RWPE1 (cell line): ENCODE data around the gene MCF2L.

Experiments used
- CTCF ChIA-PET: fragments of 350-600 bp; sonication (Branson Sonifier 250); formaldehyde crosslinking; extraction: SDS; loops from one replicate; lab custom pipeline; 2021; lab: Yijun Ruan, JAX
- POLR2A ChIA-PET: fragments of 400-600 bp; formaldehyde crosslinking; extraction: SDS; loops from one replicate; lab custom pipeline; 2020; ENCODE audit warnings: antibody characterized with exemption; ENCODE audit not compliant: low non-redundant PET; lab: Yijun Ruan, JAX
- DNase-seq: peaks from one replicate; pipeline ENCODE4 v3.0.0; 2012; ENCODE audit warnings: low spot score
- H3K27ac ChIP-seq: fragments of 450-650 bp; 2 replicates; pipeline ENCODE4 v1.5.1; 2017
- CTCF ChIP-seq: fragments of 450-650 bp; conservative IDR thresholded peaks from 2 replicates; pipeline ENCODE4 v1.5.1; 2017; ENCODE audit warnings: low read depth, mild to moderate bottlenecking

Gene MCF2L

GRCh38 chr13:112962911-112963625 is 5.9 kb upstream of the MCF2L start:
- no peak overlapping the region for H3K27ac ChIP-seq
- DNase-seq = no peak
- CTCF ChIA-PET = no interaction called here
- TF ChIP-seq CTCF = no peak
- POLR2A ChIA-PET = no interaction called here

- TF ChIP-seq CTCF = no peak
- CTCF ChIA-PET = no interaction called here
- POLR2A ChIA-PET = no interaction called here
Measured at GRCh38 chr13:112963641-112964040, 5.4 kb upstream of the MCF2L start.

GRCh38 chr13:112964971-112965492 is 4.0 kb upstream of the MCF2L start:
- POLR2A ChIA-PET = no interaction called here
- no peak overlapping the region for H3K27ac ChIP-seq
- no peak for TF ChIP-seq CTCF
- no peak for DNase-seq
- CTCF ChIA-PET = interaction anchor here (0.7 kb wide), 1 partner anchor 8 kb away, joined by 3 read pairs; no protein-coding TSS in a partner anchor

More at GRCh38 chr13:112963641-112964040, 5.4 kb upstream of the MCF2L start:
- H3K27ac ChIP-seq = no peak overlapping the region
- DNase-seq = no peak

- DNase-seq = no peak
- TF ChIP-seq CTCF = no peak
Measured at GRCh38 chr13:112965573-112966115, 3.4 kb upstream of the MCF2L start.

GRCh38 chr13:112966776-112967175 is 2.2 kb upstream of the MCF2L start:
- CTCF ChIA-PET = no interaction called here
- no peak for DNase-seq
- POLR2A ChIA-PET = no interaction called here
- no peak for TF ChIP-seq CTCF
- H3K27ac ChIP-seq = no peak overlapping the region

More at GRCh38 chr13:112965573-112966115, 3.4 kb upstream of the MCF2L start:
- no peak overlapping the region for H3K27ac ChIP-seq
- ChIA-PET POLR2A (no interaction called here), CTCF (interaction anchor here (0.7 kb wide), 1 partner anchor 9 kb away, joined by 3 read pairs; no protein-coding TSS in a partner anchor)

- no peak for DNase-seq
- POLR2A ChIA-PET = no interaction called here
Measured at GRCh38 chr13:112967686-112968379, 1.2 kb upstream of the MCF2L start.

More at GRCh38 chr13:112967686-112968379, 1.2 kb upstream of the MCF2L start:
- no peak overlapping the region for H3K27ac ChIP-seq
- CTCF ChIA-PET = no interaction called here
- no peak for TF ChIP-seq CTCF
